Measurements from ENCODE around the gene SF3A1.
A peak's percentile ranks its signal among the peaks of the same experiment; 100 is the strongest.
"Not testable (repeated sequence)": the region's sequence is repeated elsewhere in the genome, so short reads cannot be mapped to it uniquely, and the experiment has no call there.

SF3A1 gene, protein sequence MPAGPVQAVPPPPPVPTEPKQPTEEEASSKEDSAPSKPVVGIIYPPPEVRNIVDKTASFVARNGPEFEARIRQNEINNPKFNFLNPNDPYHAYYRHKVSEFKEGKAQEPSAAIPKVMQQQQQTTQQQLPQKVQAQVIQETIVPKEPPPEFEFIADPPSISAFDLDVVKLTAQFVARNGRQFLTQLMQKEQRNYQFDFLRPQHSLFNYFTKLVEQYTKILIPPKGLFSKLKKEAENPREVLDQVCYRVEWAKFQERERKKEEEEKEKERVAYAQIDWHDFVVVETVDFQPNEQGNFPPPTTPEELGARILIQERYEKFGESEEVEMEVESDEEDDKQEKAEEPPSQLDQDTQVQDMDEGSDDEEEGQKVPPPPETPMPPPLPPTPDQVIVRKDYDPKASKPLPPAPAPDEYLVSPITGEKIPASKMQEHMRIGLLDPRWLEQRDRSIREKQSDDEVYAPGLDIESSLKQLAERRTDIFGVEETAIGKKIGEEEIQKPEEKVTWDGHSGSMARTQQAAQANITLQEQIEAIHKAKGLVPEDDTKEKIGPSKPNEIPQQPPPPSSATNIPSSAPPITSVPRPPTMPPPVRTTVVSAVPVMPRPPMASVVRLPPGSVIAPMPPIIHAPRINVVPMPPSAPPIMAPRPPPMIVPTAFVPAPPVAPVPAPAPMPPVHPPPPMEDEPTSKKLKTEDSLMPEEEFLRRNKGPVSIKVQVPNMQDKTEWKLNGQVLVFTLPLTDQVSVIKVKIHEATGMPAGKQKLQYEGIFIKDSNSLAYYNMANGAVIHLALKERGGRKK

DNA sequence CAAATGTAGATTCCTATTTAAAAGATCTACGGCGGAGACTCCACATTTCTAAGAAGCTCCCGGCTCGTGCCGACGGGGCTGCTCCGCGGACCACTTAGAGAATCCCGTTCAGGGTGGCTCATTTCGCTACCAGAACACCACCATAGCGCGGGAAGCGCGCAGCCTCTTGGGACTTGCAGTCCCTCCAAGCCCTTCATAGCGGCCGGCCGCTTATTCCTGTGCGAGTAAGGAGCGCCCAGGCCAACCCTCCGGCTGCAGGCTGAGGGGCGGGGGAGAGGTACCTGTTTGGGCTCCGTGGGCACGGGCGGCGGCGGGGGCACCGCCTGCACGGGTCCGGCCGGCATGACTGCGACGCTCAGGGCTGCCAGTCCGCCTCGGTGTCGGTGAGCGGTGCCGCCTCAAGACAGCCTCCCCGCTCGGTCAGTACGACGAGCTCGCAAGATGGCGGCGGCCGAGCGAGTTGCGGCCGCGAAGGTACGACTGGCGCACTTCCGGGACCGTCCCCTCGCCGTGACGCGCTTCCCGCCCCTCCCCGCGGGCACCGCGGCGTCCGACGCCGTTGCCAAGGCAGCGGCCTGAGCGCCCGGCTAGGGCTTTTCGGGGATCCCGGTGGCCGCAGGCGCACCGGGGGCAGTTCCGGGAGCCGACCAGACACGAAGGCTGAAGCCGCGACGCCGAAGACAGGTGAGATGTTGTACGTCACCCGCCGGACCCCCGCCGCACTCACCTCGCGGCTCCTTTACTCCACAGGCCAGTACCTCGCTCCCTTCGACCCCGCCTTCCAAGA lies at the start of gene SF3A1, which contains the start of gene CCDC157:
Gene SF3A1 (minus strand): TSS at position 446 of the 787 bp plus-strand sequence. CDS start 102 bp downstream, at position 344.
Gene CCDC157 (plus strand): TSS at position 559 of the 787 bp plus-strand sequence. CDS start 8,994 bp downstream, outside the sequence.
- DNase-seq, result peak; percentile 89

DNA sequence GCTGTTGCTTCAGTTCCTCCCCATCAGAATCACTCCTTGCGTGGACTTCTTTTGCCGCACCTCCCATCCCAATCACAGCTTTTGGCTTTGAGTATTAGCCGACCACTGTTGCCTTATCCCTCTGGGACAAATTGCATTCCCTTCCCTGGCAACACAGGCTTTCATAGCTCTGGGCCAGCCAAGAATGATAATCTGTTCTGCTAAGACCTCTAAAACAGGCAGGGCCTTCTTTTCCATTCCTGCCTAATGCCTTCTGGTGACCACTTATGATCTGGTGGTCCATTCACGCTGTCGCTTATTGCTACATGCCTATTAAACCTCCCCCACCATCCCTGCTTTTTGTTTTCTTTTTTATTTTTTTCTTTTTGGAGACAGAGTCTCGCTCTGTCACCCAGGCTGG lies 49.7 kb upstream of the SF3A1 start:
- DNase-seq, result no peak

DNA sequence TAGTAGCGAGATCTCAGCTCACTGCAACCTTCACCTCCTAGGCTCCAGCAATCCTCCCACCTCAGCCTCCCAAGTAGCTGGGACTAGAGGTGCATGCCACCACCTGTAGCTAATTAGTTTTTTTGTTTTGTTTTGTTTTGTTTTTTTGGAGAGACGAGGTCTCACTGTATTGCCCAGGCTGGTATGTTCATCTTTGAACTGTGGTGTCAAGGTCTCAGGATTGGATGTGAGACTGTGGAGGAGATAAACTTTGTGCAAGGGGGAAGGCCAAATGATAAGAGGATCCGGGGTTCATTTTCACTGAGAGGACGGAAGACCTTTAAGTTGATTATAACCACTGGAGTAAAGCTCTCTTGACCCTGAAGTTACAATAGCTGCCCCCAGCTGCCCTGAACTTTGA lies 49.0 kb upstream of the SF3A1 start:
- DNase-seq, result no peak

DNA sequence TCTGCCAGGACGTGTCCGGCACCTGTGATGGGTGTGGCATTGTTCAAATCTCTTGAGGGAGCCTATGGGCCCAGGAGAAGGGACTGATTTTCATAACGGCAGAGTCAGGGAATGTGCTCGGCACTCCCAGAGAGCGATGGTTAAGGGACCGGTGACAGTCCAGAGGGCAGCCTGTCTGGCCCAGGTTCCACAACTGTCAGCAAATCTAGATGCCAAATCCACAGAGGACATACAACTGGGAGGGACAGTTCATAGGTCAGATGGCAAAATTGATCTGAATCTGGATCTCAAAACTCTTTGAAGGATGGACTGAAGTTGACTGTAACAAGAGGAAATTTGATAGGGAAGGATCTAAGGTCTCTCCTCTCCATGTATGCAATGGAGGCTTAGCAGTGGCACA lies 47.6 kb upstream of the SF3A1 start:
- DNase-seq, result no peak

DNA sequence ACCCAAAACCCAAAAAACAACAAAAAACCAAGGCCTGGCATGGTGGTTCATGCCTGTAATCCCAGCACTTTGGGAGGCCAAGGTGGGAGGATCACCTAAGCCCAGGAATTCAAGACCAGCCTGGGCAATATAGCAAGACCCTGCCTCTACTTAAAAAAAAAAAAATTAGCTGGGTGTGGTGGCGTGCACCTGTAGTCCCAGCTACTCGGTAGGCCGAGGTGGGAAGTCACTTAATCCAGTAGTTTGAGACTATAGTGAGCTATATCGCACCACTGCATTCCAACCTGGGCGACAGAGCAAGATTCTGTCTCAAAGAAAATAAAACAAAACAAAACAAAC lies 46.0 kb upstream of the SF3A1 start:
- not testable (repeated sequence) for DNase-seq

DNA sequence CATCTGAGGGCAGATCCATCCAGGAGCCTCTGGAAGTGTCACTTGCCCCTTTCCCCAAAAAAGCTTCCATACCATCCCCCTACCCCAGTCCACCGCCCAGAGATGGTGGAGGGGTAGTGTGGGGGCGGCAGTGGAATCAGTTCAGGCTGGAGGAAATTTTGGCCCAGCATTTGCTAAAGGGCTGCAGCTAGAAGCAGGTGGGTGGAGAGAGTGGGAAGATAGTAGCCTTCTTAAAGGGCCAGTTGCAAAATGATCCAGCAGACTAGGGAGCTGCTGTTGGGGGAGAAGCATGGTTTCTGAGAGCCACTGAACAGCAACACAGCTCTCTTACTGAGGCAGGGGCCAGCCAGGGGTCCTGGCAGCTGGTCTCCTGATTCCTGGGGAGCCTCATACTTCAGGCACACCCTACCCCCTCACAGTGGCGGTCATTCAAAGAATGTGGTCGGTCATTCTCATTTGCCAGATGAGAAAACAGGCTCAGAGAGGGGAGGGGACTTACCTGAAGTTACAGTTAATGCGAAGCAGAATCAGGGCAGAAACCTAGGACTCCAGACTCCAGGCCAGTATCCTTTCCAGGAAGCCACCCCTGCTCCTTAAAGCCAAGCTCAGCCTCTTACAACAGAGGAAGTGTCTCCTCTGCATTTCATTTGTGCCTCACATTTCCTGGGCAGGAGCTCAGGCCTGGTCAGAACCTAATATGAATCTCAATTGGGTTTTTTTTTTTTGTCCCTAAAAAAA lies 45.5 kb upstream of the SF3A1 start:
- no peak for DNase-seq

DNA sequence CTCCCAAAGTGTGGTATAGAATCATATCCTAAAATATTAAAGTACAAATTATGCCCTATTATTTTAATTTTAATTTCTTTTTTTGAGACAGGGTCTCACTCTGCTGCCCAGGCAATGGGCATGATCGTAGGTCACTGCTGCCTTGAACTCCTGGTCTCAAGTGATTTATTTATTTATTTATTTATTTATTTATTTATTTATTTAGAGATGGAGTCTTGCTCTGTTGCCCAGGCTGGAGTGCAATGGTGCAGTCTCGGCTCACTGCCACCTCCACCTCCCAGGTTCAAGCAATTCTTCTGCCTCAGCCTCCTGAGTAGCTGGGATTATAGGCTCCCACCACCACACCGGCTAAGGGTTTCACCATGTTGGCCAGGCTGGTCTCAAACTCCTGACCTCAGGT lies 44.3 kb upstream of the SF3A1 start:
- not testable (repeated sequence) for DNase-seq

DNA sequence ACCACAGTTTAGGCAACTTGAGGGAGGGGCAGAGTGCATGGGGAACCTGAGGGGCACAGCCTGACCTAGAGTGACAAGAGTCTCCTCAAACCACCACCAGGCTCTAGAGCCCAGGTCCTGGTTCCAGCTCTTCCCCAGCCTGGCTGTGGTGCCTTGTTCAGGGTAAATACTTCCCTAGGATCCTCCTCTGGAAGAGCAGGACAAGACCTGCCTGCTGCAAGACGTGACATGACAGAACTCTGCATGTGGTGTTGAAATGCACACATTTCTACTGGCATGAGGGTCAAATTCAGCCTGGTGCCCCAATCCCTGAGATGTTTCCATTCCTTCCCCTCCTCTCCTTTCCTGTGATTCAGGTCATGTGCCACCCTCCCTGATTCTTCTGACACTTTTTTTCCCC lies 43.5 kb upstream of the SF3A1 start:
- DNase-seq, result no peak

DNA sequence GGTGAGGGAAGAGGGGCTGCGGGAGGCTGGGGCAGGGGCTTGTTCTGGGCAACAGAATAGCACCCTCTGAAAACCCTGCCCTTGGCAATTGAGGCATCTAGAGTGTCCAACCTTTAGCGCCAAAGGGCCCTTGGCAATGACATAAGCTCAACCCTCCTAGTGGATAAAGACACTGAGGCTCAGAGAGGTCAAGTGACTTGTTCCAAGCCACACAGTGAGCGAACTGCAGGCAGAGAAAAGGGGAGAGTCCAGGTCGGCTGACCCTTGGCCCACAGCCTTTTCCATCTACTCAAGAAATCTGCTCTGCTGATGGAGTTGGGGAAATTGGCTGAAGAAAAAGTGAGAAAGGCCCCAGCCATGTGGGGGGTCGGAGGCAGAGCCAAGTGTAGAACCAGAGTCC lies 43.0 kb upstream of the SF3A1 start:
- DNase-seq, result no peak

DNA sequence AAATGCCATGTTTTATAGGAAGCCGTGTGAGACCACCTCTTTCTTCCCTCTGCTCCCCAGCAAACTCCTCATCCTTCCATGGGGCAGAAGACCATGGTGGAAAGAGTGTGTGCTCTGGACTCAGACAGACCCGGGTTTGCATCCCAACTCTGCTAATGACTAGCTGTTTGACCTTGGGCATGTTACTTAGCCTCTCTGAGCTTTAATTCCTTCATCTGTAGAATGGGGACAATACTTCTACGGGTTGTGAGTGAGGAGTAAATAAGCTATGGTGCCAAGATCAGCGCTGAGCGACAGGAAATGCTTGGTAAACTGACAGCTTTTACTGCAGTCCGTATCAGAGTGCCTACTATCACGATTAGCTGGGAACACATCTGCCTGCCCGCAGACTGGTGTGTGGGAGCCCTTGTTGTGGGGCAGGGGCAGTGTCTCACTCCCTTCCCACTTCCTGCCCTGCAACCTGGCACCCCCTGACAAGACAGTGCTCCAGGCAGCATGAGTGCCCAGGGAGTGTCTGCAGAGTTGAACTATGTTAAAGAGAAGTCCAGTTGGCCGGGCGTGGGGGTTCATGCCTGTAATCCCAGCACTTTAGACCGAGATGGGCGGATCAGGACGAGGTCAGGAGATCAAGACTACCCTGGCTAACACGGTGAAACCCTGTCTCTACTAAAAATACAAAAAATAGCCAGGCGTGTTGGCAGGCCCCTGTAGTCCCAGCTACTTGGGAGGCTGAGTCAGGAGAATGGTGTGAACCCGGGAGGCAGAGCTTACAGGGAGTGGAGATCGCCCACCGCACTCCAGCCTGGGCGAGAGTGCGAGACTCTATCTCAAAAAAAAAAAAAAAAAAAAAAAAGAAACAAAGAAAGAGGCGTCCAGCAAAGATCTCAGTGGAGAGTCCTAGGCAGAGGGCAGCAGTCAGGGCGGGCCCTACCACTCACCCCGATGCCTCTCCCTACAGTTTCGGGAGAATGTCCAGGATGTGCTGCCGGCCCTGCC lies 42.3 kb upstream of the SF3A1 start:
- DNase-seq, result no peak

DNA sequence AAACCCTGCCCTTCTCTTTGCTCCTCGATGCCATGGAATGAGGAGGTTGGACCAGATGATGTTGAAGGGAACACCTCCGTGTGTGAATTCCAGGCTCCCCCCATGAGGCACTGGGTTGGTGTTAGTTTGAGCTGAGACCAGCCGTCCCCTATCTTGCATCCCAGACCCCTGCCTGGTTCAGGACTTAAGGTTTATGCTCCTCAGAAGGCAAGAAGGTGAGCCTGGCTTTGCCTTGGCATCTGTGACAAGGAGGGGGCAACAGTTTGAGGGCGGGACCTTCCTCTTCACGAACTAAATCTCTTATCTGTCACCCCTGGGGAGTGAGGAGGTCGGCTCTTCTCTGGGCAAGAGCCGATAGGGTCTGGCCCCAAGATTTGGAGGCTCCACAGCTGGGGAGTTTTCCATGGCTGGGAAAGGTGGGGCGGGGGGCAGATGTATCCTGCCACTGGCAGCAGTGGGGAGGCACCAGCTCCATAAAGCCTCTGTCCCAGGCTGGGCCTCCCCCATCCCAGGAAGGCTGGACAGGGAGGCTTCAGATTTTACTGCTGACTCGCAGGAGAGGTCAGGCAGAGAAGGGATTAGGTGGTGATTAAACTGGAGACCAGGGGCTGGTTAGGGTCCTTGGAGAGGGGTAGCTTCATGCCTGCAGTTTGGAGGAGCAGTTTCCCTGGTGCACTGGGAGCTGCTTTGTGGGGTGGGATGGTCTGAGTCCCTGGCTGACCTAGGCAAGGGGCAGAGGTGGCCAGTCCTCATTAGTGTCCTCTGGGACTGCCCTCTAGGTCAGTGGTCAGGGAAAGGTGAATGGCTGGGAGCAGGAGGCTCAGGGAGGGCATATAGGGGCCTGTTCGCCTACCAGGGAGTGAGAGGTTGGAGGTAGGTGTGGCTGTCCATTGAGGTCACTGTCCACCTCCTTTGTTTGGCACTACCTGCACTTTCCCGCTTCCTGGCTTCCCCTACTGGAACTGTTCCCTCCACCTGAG lies 41.3 kb upstream of the SF3A1 start:
- no peak for DNase-seq

DNA sequence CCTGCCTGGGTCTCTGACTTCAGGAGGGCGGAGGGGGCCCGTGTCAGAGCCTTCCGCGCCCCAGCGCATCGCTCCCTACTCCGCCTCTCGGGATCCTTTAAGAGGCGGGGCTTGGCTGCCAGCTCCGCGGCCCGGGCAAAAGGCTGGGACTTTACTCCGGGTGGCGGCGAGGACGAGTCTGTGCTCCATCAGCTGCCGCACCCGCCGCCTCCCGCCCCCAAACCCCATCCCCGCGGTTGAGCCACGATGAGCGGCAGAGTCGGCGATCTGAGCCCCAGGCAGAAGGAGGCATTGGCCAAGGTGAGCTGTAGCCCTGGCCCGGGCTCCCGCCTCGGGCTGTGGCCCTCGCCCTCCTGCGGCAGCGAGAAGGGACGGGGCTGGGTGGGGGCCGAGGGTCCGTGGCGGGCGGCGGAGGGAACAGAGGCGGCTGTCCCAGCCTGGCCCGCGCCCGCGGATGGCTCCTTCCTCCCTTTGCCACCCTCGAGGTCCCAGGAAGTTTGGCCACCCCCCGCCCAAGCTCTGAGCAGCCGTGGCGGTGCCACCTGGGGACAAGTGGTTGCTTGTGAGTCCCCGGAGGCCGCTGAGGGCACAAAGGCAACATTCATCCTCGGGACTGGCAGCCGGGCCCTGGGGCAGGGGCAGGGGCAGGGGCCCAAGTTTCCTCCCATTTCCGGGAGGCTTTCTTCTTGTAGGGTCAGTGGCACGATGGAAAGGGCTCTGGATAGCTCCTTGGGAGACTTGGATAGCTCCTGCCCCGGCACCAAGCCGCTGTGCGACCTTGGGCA lies 40.4 kb upstream of the SF3A1 start, which contains the start of gene SEC14L2:
Gene SEC14L2 (plus strand): TSS at position 148 of the 785 bp plus-strand sequence. CDS start 99 bp downstream, at position 247.
- peak; percentile 54 for DNase-seq

DNA sequence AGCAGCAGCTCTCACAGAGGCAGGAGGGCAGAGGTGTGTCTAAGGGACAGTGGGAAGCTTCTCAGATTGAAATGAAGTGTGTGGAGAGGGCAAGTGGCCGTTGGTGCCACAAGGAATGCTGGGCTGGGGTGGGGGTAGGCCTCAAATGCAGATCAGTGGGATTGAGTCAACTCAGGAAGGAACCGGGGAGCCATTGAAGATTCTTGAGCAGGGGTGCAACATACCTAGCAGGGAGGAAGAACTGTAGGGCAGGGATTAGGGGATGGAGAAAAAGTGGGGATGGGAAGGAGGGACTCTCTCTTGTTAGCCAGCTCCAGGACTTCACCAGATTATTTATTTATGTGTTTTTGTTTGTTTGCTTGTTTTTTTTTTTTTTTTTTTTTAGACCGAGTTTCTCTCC lies 37.2 kb upstream of the SF3A1 start:
- no peak for DNase-seq

DNA sequence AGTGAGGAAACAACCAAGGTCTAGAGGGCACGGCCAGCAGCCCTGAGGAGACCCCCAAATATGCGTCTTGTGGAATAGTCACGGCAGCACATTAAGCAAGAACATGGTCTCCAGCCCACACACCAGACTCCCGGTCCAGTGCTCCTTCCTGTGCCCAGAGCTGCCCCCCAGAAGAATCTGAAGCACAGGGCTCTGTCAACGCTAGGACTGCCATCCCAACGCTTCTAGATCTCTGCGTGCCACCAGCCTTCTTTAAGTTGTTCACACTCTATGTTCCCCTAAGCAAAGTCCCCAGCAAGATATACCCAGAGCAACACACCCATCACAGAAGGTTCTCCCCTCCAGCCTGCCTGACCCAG lies 36.6 kb upstream of the SF3A1 start:
- no peak for DNase-seq

DNA sequence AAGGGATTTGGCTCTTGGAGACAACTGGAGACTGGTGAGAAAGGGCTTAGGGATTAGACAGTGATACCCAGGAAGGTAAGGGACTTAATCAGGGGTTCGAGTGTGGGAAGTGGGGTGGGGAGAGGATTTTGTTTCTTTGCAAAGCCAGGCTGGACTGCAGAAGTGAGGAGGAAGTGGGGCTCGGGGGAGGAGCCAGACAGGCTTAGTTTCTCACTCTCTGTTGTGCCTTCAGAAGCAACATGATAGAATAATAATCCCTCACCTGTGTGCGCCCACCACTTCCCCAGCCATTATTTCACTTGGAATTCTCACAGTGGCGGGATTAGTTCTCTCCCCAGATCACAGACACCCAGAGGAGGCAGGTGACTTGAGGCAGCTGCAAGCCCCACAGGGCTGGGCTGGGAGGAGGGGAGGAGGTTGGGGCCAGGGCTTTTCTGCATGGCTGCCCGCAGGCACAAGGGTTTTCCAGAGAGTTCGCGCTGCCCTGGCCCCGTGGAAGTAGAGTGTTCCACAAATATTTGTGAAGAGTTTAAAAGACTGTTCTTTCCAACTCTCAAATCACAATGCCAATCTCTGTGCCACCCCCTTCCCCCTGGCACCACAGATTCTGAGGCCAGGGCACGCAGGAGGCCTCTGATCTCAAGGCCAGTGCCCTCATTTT lies 36.1 kb upstream of the SF3A1 start:
- no peak for DNase-seq

DNA sequence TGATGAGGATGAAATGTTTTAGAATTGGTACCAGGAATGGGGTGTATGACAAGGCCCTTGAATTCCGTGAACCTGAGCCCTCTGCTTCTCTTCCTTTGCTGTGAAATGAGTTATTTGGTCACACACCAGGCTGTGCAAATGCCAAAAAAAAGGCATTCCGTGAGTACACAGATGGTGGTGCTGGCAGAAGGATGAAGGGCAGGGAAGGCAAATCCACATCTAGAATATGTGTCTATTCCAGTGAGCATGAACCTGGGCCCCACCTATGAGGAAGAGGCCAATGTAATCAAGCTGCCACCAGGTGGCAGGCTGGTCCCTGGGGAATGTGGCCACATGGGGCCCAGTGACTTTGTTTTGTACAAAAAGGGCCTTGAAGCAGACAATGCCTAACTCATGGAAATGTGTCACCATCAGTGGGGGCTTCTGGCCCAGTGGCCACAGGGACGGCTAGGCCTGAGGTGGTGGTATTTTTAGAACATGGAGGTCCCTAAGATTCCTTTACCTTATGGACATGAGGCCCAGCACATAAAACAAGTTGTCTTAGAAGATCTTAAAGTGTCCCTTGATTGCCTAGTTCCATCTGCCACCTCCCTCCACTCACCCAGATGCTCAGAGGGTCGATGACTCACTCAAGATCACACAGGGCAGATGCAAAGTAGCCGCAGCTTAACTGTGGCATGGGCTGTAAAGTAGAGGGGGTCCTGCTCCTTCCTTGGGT lies 34.4 kb upstream of the SF3A1 start:
- DNase-seq, result peak; percentile 73

DNA sequence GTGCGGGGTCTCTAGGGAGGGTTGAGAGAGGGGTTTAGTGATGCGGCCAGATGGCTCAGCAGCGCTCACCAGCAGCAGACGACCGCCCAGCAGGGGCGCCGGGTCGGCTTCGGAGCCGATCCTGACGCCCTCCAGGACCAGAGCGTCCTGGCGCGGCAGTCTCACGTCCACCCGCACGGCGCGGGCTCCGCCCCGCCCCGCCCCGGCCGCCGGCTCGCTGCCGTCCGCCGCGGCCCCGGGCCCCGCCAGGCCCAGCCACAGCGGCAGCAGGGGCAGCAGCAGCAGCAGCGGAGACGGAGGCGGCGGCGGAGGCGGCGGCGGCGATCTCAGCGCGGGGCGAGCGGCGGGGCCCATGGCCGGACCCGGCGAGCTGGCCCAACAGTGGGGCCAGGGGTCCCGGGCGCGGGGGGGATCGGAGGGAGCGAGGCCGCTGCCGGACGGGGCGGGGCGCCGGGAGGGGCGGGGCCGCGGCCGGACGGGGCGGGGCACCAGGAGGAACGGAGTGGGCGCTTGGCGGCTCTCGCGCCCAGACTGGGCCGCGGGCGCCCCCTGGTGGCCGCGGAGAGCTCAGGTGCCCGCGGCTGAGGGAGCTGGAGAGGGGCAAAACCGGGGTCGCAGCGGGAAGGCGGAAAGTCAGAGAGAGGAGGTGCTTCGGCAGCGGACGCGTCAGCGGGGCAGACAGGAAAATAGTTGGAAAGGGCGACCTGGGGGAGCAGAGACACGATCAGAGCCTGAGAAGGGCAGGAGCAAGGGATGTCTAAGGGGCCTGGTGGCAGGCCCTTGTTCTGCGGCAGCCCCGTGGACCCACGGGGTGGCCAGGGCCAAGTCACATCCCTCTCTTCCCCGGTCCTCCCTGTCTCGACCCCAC lies 30.5 kb upstream of the SF3A1 start, which contains the start of gene RNF215:
Gene RNF215 (minus strand): TSS at position 452 of the 868 bp plus-strand sequence. CDS start 98 bp downstream, at position 354.
- DNase-seq, result peak; percentile 88
